GM12891 (cell line): ENCODE measurements around the gene CYB561D2.
A peak's percentile ranks its signal among the peaks of the same experiment; 100 is the strongest.

Experiments
- DNase-seq: peaks from one replicate; pipeline ENCODE4 v3.0.0; 2011; ENCODE audit warnings: low spot score; ENCODE audit not compliant: insufficient read length
- FAIRE-seq: peaks from 2 replicates; lab custom pipeline; 2011; peaks lifted over from hg19 to GRCh38; lab: Jason Lieb, UNC
- PAX5 ChIP-seq: IDR thresholded peaks from 2 replicates; pipeline ENCODE4 v1.6.1; 2011; ENCODE audit warnings: low read length, moderate library complexity, mild to moderate bottlenecking; ENCODE audit not compliant: insufficient read depth, severe bottlenecking
- POLR2A ChIP-seq: IDR thresholded peaks from 2 replicates; pipeline ENCODE4 v1.6.1; 2011; ENCODE audit warnings: low read depth, low read length, control low read depth
- POLR2AphosphoS5 ChIP-seq: IDR thresholded peaks from 2 replicates; pipeline ENCODE4 v1.6.1; 2011; ENCODE audit warnings: low read depth, low read length, control low read depth
- POU2F2 ChIP-seq: IDR thresholded peaks from 2 replicates; pipeline ENCODE4 v1.6.1; 2011; ENCODE audit warnings: low read depth, mild to moderate bottlenecking, control low read depth, low read length, moderate library complexity
- SPI1 ChIP-seq: IDR thresholded peaks from 2 replicates; pipeline ENCODE4 v1.6.1; 2011; ENCODE audit warnings: low read depth, low read length, control low read depth
- TAF1 ChIP-seq: IDR thresholded peaks from 2 replicates; pipeline ENCODE4 v1.6.1; 2011; ENCODE audit warnings: low read depth, low read length, control low read depth

The CYB561D2 gene

DNA sequence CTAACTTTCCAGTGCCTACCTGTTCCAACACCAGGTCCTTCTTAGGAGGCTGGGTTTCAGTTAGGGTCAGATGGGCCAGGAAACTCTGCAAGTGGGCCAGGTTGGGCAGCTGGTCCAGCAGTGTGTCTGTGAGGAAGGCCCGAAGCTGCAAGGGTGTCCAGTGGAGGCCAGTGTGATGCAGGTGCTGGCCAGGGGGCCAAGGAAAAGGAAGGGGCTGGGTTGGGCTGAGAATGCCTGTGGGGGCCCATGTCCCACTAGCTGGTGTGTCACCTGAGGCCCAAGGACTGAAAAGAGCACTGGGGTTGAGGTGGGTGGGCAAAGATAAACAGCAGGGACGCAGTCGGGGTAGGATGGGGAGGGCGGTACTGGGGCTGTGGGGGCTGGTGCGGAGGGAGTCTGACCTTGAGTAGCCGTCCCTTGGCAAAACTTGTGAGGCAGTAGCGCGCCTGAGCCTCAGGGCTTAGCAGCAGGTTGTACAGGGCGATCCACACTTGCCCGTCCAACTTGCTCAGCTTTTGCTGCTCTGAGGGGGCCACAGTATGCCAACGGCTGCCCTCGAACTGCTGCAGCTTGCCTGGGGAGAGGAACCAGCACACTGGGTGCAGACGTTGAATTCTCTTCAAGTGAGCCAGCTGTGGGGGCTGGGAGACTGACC lies 8.5 kb upstream of the CYB561D2 start:
- TF ChIP-seq POLR2AphosphoS5 (no peak), POLR2A (no peak), SPI1 (no peak), TAF1 (no peak), POU2F2 (no peak), PAX5 (no peak)
- DNase-seq (no peak), FAIRE-seq (no peak)

- FAIRE-seq, result no peak
- no peak for TF ChIP-seq TAF1
- no peak for TF ChIP-seq POU2F2
- no peak for TF ChIP-seq POLR2A
- no peak for TF ChIP-seq PAX5
- TF ChIP-seq POLR2AphosphoS5, result no peak
- no peak for TF ChIP-seq SPI1
- DNase-seq, result no peak
Observed at GRCh38 chr3:50342813-50343633, 7.6 kb upstream of the CYB561D2 start.

GRCh38 chr3:50345008-50345407 lies 5.7 kb upstream of the CYB561D2 start:
- DNase-seq, result no peak
- peak; percentile 16 for FAIRE-seq
- TF ChIP-seq POU2F2 (no peak), TAF1 (no peak)

DNA sequence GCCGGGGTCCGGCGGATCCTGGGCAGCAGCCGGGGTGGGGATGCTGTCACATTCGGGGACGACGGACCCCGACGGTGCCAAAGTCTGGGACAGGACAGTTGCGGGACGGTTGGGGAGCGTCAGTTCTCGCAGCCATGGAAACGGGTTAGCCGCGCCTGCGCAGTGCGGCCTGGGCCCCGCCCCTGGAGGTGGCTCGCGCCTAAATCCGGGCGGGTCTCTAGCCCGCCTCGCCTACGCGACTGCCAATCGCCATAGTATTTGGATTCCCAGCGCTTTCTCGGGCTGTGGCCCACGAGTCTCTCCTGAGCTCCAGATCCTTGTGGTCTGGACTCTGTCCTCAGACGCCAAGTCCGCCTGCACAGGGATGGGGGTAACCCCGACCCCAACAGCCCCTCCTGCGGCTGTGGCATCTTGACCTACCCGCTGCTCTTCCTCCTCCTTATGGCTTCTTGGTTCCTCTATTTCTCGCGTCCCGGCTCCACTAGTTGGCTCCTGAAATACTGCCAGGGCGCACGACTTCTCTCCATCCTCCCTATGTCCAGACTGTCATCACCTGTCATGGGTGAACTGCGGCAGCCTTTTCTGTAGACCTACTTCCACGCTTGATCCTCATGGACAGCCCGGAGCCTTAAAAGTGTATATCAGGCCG lies 5.0 kb upstream of the CYB561D2 start, which contains the start of gene ZMYND10:
ZMYND10 (minus strand) TSS at position 147 of the 649 bp plus-strand sequence. CDS start 153 bp downstream, outside the sequence.
- FAIRE-seq, result peak; percentile 98
- peak; percentile 80 for DNase-seq
- TF ChIP-seq POLR2AphosphoS5 (no peak), POLR2A (no peak), SPI1 (no peak), PAX5 (no peak), POU2F2 (no peak), TAF1 (no peak)

GRCh38 chr3:50347187-50347813 lies 3.4 kb upstream of the CYB561D2 start:
- FAIRE-seq (peak; percentile 74), DNase-seq (no peak)
- TF ChIP-seq POLR2A (no peak), PAX5 (no peak), POLR2AphosphoS5 (no peak)

GRCh38 chr3:50350213-50350526 lies 492 bp upstream of the CYB561D2 start:
- DNase-seq (no peak), FAIRE-seq (no peak)
- TF ChIP-seq POU2F2 (no peak), PAX5 (no peak), TAF1 (no peak), SPI1 (no peak), POLR2AphosphoS5 (no peak), POLR2A (no peak)

GRCh38 chr3:50351323-50351697 lies 648 bp downstream of the CYB561D2 start:
- TF ChIP-seq POU2F2 (0 out of 2 replicates have a peak, but pooled peaks have one; percentile 2), TAF1 (no peak), POLR2AphosphoS5 (no peak), POLR2A (no peak), PAX5 (no peak), SPI1 (no peak)
- FAIRE-seq (no peak), DNase-seq (no peak)

GRCh38 chr3:50352781-50353180 lies 2.1 kb downstream of the CYB561D2 start:
- DNase-seq (no peak), FAIRE-seq (no peak)
- TF ChIP-seq TAF1, result no peak
- no peak for TF ChIP-seq SPI1
- TF ChIP-seq POLR2A, result no peak
- no peak for TF ChIP-seq PAX5
- no peak for TF ChIP-seq POU2F2
- TF ChIP-seq POLR2AphosphoS5, result no peak

DNA sequence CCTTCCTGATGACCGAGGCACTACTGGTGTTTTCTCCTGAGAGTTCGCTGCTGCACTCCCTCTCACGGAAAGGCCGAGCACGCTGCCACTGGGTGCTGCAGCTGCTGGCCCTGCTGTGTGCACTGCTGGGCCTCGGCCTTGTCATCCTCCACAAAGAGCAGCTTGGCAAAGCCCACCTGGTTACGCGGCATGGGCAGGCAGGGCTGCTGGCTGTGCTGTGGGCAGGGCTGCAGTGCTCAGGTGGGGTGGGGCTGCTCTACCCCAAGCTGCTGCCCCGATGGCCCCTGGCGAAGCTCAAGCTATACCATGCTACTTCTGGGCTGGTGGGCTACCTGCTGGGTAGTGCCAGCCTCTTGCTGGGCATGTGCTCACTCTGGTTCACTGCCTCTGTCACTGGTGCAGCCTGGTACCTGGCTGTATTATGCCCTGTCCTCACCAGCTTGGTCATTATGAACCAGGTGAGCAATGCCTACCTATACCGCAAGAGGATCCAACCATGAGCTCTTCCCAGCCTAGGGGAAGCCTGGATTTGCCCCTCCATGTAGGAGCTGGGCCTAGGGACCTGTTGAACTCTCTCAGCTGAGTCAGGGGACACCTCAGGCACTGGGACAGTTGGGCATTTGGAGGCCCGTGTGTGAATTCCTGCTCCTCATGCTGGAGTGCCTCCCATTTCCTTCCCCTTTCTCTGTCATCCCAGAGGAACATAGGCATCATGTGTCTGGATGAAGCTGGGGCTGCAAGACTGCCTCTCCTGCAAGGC lies 2.8 kb downstream of the CYB561D2 start:
- no peak for DNase-seq
- no peak for FAIRE-seq
- TF ChIP-seq POLR2A, result 0 out of 2 replicates have a peak, but pooled peaks have one; percentile 13
- TF ChIP-seq POLR2AphosphoS5, result peak; percentile 48; the same call in 1 of the 2 replicates
- TF ChIP-seq SPI1, result no peak
